GM21390 (cell line): ENCODE measurements around the gene RECK.

ENCODE experiments used
- ATAC-seq: cut with Tn5 transposase; IDR thresholded peaks from one replicate; pipeline ENCODE4 v1.9.1; 2021; ENCODE audit not compliant: unreplicated experiment

RECK gene

DNA sequence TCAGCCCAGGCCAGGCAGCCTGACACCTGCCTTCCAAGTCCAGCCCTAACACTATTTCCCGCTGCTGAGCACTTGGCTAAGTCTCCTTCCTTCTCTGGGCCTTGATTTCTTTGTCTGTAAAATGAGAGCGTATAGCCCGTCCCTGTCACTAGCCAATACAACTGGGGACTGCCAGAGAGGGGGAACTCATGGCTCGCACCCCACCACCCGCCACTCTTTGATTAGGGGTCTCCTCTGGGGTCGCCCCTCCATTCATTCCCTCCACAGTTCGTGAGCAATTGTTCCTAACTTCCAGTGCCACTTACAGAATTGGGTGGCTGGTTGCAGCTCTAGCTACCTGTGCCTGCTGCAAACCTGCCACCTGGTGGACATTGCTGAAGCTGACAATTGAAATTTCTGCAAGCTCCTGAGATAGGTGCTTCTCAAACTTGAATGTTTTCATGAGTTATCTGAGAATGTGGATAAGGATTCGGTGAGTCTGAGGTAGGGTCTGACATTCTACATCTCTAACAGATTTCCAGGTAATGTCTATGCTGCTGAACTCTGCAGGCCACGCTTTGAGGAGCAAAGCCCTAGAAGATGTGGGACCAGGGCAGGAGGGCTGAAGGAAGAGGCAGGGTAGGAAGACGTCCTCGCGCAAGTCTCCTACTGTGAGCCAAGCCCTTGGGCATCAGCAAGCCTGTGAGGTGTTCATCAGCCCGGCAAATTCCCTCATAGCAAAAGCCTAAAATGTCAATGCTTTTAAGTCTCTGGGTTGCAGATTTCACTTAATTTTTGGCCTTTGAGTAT, 13.3 kb upstream of the RECK start:
- no peak for ATAC-seq

DNA sequence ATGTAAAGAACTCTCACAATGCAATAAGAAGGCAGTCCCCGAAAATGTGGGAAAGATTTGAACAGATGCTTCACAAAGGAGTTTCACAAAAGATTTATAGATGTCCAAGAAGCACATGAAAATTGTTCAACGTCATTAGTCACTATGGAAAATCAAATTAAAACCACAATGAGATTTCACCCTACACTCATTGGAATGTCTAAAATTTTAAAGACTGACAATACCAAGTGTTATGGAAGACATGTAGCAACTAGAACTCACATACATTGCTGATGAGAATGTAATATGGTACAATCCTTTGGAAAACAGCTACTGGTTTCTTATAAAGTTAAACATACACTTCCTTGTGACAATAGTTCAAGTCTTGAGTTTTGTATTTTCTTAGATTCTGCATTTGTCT, 11.0 kb upstream of the RECK start:
- ATAC-seq = no peak

DNA sequence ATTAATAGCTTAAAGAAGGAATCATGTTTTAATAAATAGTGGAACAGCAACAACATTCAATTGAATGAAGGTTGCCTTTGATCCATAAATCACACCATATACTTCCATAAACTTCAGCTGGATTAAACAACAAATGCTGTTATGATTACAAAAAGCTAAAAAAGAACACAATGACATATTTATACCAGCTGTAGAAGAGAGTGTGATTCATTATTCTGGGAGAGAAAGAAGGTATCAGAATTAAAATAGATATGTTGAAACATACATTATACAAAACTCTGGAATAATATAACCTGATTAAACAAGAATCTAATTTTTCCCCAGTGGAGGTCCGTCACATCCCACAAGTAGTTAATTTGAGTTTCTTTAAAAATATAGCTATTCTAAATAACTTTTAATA, 7.5 kb upstream of the RECK start:
- ATAC-seq = no peak

DNA sequence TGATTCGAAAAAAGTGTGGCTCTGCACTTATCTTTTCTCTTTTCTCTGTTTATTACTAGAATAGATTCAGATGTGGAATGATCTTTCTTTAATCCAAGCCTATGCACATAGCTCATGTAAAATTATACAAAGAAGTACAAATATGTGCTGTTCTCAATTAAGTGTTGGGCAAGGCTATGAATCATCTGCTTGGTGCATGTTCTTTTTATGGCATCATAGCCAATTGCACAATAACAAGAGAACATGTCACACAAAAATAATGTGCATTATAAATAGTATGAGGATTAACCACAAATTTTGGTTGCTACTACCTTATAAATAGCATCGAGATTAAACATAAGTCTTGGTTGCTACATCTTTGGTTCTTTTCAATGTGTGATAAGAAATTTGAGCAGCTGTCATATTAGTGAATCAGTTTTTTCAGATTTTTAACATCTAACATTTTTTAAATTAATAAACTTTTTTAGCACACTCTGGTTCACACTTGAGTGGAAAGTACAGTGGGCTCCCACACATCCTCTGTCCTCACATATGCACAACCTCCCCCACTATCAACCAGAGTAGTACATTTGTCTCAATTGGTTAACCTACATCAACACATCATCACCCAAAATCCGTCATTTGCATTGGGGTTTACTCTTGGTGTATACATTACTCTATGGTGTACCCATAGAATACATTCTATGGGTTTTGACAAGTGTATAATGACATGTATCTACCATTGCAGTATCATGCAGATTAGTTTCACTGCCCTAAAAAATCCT, 6.8 kb upstream of the RECK start:
- no peak for ATAC-seq

GRCh38 chr9:36030871-36031270, 5.8 kb upstream of the RECK start:
- no peak for ATAC-seq

DNA sequence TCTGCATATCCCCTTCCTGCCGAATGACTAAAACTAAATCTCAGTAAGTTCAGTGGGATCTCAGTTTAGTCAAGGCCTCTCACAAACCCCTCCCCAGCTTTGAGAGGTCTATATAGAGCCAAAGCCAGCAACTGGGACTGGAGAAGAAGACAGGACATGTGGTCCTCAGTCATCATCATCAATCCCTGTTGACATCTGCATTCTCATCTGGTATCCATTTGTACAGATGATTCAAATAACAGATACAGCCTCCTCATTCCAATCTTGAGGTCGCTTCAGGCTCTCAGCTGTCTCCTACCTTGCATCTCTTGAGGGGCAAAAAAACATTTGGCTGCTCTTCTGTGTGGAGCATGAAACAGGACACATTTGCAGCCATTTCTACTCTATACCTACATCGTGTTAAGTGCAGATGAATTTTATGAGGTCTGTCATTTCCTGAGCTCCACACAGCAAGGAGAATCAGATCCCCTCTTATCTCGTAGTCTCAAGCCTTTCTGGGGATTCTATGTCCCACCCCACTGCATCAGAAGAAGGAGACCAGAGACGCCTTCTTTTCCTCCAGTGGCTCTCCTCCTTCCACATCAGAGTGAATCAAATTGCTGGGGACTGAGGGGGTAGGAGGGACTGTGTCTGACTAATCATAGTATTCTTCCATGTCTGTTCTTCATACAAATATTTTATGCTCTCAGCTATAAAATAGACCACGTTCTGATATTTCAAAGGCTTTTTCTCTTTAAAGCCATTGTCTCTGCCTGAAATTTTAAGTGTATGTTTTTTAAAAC, 4.7 kb upstream of the RECK start:
- no peak for ATAC-seq

DNA sequence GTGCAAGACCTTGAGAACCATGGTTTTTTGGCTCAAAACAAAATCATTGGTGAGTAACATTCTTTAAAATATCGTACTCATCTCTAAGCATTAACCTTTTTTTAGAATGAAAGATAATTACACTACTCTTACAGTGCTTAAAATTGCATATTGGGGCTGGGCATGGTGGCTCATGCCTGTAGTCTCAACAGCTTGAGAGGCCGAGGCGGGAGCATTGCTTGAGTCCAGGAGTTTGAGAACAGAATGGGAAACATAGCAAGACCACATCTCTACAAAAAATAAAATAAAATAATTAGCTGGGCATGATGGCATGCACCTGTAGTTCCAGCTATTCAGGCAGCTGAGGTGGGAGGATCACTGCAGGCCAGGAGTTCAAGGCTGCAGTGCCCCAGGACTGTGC, 2.9 kb upstream of the RECK start:
- no peak for ATAC-seq

- ATAC-seq = no peak
Measured at GRCh38 chr9:36034234-36034633, 2.5 kb upstream of the RECK start.

GRCh38 chr9:36035006-36035405, 1.7 kb upstream of the RECK start:
- no peak for ATAC-seq

DNA sequence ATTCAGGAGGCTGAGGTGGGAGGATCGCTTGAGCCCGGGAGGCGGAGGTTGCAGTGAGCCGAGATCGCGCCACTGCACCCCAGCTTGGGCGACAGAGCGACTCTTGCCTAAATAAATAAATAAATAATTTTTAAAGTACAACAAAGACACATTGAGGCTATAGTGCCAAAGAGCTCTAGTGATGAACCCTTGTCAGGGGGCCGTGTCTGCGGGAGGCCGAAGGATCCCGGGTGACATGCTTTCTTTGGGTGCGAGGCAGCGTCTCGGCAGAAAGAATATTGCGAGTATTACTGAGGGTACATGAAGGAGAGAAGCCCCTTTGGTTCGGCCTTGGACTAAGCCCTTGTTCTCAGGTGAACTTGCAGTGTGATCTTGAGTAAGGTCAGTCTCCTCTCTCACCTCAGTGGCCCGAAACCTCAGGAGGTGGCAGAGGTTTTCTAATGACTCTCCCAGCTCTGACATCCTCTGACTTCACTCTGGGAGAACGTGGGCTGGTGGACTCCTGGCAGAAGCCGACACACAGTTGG, 397 bp upstream of the RECK start:
- no peak for ATAC-seq

- no peak for ATAC-seq
Measured at GRCh38 chr9:36037549-36038122, 923 bp downstream of the RECK start.

GRCh38 chr9:36039121-36039520, 2.4 kb downstream of the RECK start:
- ATAC-seq = no peak

DNA sequence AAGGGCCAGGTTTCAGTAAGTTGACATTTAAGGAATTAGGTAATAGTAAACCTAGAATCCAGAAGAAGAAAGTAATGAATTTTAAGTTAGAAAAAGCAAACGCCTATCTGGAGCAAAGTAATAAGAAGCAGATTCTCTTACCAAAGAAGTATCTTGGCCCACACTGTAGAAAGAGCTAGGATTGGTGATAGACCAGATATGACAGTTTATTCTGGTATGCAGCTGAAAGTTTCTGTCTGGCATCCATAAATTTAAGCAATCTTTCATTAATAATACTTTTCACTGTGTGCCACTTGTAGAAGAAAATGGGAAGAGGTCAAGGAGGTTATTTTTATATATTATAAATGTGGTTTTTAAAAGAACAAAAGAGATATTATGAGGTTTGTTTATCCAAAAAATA, 3.0 kb downstream of the RECK start:
- no peak for ATAC-seq

GRCh38 chr9:36040271-36040925, 3.7 kb downstream of the RECK start:
- ATAC-seq = no peak

GRCh38 chr9:36041506-36041905, 4.8 kb downstream of the RECK start:
- no peak for ATAC-seq

DNA sequence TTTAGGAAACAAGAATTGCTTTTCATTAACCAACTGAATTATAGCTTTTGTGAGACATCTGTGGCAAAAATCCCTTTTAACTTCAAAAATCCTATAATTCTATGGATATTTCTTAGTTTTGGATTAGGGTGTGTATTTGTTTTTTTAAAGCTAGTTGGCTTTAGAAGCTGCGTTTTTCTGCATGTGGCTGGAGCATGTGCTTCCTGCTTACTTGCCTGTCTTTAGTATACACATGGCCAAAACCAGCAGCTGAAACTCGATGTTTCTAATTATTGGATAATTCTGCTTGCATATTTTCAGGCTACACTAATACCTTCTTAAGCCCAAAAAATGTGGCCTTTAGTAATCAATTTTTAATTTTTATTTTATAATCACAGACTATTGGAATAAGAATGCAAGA, 8.9 kb downstream of the RECK start:
- no peak for ATAC-seq

DNA sequence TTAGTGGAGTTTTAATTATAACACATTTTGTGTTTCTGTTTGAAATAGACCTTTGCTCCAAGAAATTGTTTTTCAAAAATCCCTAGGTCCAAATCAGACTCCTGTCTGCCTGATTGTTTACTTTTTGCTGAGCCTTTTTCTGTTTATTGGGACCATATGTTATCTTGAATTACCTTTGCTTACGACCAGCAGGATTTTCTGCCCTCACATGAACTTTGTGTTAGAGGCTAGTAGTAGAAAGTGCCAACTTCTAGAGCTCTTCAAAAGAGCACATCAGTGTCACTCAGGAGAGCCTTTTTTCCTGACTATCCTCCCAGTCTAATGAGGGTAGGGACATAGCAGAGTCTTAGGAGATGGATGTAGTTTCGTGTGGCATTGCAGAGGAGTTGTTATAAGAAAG, 10.2 kb downstream of the RECK start:
- no peak for ATAC-seq

- no peak for ATAC-seq
Measured at GRCh38 chr9:36049408-36049807, 12.7 kb downstream of the RECK start.

DNA sequence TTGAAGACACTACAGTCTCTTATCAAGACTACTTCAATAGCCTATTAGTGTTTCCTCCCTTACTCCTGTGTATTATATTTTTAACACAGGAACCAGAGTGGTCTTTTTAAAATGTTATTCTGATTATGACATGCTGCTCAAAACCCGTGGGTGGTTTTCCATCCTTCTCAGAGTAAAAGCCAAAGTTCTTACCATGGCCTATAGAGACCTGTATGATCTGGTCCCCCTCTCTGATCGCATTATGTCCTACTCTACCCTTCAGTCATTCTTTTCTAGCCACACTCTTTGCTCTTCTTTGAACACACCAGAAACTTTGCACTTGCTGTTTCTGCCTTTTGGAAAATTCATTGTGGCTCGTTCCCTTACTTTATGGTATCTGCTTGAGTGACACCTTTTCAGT, 13.8 kb downstream of the RECK start:
- no peak for ATAC-seq

- ATAC-seq = no peak
Measured at GRCh38 chr9:36051317-36051716, 14.6 kb downstream of the RECK start.

DNA sequence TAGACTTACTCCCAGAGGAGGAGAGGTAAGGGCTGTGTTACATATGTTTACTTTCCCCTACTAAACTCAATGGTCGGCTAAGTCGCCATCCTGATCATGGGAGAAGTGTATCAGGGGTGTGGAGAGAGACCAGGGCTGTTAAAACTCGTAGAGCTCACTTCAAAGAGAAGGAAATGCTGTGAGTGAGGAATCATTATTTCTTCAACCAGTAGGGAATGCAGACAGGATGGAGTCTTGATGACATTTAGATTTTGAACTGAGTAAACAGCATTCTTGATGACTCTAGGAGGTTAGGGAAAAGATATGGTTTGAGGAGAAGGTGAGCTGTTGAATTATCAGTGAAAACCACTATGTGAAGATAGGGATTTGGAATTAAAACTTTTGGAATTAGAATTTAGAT, 17.3 kb downstream of the RECK start:
- no peak for ATAC-seq
